OCI-LY1 (cell line): Measurements from ENCODE around the gene TXNRD1.

Source experiments
- H2AFZ ChIP-seq: fragments of 200-600 bp; sonication (generic), shearing (Covaris generic); 2 replicates; pipeline ENCODE4 v1.6.0; 2014; ENCODE audit warnings: antibody characterized with exemption, mild to moderate bottlenecking, low read length
- H3F3A ChIP-seq: fragments of 200-600 bp; sonication (generic), shearing (Covaris generic); 2 replicates; pipeline ENCODE4 v1.6.0; 2014; ENCODE audit warnings: mild to moderate bottlenecking, antibody characterized with exemption, low read length, moderate library complexity; ENCODE audit not compliant: insufficient read depth
- H3K27ac ChIP-seq: fragments of 200-600 bp; sonication (generic); 2 replicates; pipeline ENCODE4 v1.5.1; 2014; ENCODE audit warnings: low read length, mixed run types, mild to moderate bottlenecking, low read depth; ENCODE audit not compliant: poor library complexity, severe bottlenecking
- H3K27me3 ChIP-seq: fragments of 200-600 bp; sonication (generic); 2 replicates; pipeline ENCODE4 v1.6.0; 2014; ENCODE audit warnings: antibody characterized with exemption, mild to moderate bottlenecking, low read length, moderate library complexity; ENCODE audit not compliant: insufficient read depth
- H3K36me3 ChIP-seq: fragments of 200-600 bp; sonication (generic); 2 replicates; pipeline ENCODE4 v1.6.1; 2014; ENCODE audit warnings: mild to moderate bottlenecking, antibody characterized with exemption, low read length, moderate library complexity, mixed read lengths; ENCODE audit not compliant: insufficient read depth
- H3K4me1 ChIP-seq: fragments of 200-600 bp; sonication (generic); 2 replicates; pipeline ENCODE4 v1.5.1; 2014; ENCODE audit warnings: mild to moderate bottlenecking, low read length, moderate library complexity; ENCODE audit not compliant: insufficient read depth, severe bottlenecking
- H3K4me2 ChIP-seq: fragments of 200-600 bp; sonication (generic), shearing (Covaris generic); 2 replicates; pipeline ENCODE4 v1.6.1; 2014; ENCODE audit warnings: low read length
- H3K4me3 ChIP-seq: fragments of 200-600 bp; sonication (generic); 2 replicates; pipeline ENCODE4 v1.5.1; 2014; ENCODE audit warnings: low read length, low read depth, mild to moderate bottlenecking, mixed read lengths; ENCODE audit not compliant: poor library complexity, severe bottlenecking
- H3K79me2 ChIP-seq: fragments of 200-600 bp; shearing (Covaris generic); 2 replicates; pipeline ENCODE4 v1.6.1; 2016; ENCODE audit warnings: mixed run types, low read length, mixed read lengths; ENCODE audit not compliant: insufficient read depth
- H3K9ac ChIP-seq: fragments of 200-600 bp; sonication (generic), shearing (Covaris generic); 2 replicates; pipeline ENCODE4 v1.6.1; 2014; ENCODE audit warnings: mild to moderate bottlenecking, low read length, mixed read lengths
- H3K9me2 ChIP-seq: fragments of 200-600 bp; sonication (generic), shearing (Covaris generic); 2 replicates; pipeline ENCODE4 v1.6.1; 2014; ENCODE audit warnings: low read depth, mild to moderate bottlenecking, low read length, mixed read lengths
- H3K9me3 ChIP-seq: fragments of 200-600 bp; shearing (Covaris generic); 2 replicates; pipeline ENCODE4 v1.6.1; 2014; ENCODE audit warnings: low read length, mixed read lengths
- H4K20me1 ChIP-seq: fragments of 200-600 bp; sonication (generic), shearing (Covaris generic); 2 replicates; pipeline ENCODE4 v1.6.0; 2016; ENCODE audit warnings: mild to moderate bottlenecking, low read length; ENCODE audit not compliant: insufficient read depth
- EZH2 ChIP-seq: fragments of 200-600 bp; sonication (generic), shearing (Covaris generic); IDR thresholded peaks from 2 replicates; pipeline ENCODE4 v1.8.0; 2017; ENCODE audit warnings: borderline replicate concordance, mixed run types, mild to moderate bottlenecking, antibody characterized with exemption, low read length, moderate library complexity, mixed read lengths
- TF ChIP-seq, protein P1 (sequence below): fragments of 200-600 bp; sonication (generic), shearing (Covaris generic); IDR thresholded peaks from 2 replicates; pipeline ENCODE4 v1.5.1; 2017; ENCODE audit warnings: mild to moderate bottlenecking, antibody characterized with exemption, low read length, moderate library complexity, mixed read lengths

The TXNRD1 gene

DNA sequence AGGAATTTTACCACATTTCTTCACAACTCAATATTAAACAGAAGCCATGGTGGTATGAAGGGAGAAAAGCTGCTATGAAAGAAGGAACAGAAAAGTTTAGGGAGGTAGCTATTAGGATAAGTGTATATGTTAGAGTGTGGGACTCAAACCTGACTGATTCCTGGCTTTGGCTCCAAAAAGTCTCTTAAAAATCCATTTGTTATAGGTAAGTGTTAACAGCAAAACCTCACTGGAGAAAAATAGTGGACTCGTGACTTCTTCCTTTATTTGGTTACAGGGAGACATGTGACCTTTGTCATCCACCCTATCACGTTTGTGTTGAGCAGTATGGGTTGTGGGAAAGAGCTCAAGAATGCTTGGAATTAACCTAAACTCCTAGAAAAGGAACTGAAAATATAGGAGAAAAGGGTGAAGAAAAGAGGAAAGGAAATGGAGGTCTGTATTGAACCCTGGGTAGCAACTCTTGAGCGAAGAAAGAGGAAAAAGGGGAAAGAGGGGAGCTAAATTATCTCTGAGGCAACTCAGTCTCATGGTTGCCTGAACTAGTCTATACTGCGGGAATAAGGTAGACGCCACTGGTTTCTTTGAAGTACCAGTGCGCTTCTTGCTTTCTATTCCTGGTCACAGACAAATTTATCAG, 84.4 kb downstream of the TXNRD1 start:
- no peaks in the 10 kb centered on the region for H3K9me3 ChIP-seq
- no peaks in the 10 kb centered on the region for H3K9me2 ChIP-seq
- H3K9ac ChIP-seq = no peak overlapping the region
- peaks cover 88% of the 10 kb centered on the region for H3K79me2 ChIP-seq
- no peak overlapping the region for H2AFZ ChIP-seq
- TF ChIP-seq, protein P1, sequence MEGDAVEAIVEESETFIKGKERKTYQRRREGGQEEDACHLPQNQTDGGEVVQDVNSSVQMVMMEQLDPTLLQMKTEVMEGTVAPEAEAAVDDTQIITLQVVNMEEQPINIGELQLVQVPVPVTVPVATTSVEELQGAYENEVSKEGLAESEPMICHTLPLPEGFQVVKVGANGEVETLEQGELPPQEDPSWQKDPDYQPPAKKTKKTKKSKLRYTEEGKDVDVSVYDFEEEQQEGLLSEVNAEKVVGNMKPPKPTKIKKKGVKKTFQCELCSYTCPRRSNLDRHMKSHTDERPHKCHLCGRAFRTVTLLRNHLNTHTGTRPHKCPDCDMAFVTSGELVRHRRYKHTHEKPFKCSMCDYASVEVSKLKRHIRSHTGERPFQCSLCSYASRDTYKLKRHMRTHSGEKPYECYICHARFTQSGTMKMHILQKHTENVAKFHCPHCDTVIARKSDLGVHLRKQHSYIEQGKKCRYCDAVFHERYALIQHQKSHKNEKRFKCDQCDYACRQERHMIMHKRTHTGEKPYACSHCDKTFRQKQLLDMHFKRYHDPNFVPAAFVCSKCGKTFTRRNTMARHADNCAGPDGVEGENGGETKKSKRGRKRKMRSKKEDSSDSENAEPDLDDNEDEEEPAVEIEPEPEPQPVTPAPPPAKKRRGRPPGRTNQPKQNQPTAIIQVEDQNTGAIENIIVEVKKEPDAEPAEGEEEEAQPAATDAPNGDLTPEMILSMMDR = no peak
- no peak for TF ChIP-seq EZH2
- no peaks in the 10 kb centered on the region for H3F3A ChIP-seq
- H3K27me3 ChIP-seq = no peaks in the 10 kb centered on the region
- H3K27ac ChIP-seq = no peak overlapping the region
- no peaks in the 10 kb centered on the region for H3K4me1 ChIP-seq
- H3K4me2 ChIP-seq = no peak overlapping the region
- H3K36me3 ChIP-seq = peaks cover 59% of the 10 kb centered on the region
- H3K4me3 ChIP-seq = no peak overlapping the region
- no peaks in the 10 kb centered on the region for H4K20me1 ChIP-seq

DNA sequence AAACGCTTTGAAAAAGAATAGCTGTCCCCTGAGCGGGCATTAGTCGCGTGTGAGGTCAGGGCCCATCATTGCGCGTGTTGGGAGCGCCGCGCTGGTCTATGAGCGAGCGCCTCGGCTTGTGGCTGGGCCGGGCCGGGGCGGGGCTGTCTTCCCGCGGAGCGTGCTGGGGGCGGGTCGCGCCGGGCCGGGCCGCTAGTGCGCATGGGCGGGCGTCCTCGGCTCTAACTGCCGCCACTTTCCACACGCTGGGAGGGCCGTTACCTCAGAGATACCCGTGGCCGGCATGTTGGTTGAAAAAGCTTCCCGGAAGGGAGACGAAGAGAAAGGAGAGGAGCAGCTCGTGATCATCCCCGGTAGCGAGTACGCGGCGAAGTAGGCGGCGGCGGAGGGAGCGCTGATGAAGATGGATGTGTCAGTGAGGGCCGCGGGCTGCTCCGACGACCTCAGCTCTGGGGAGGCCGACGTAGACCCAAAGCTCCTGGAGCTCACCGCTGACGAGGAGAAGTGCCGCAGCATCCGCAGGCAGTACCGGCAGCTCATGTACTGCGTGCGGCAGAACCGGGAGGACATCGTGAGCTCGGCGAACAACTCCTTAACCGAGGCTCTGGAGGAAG, 88.1 kb downstream of the TXNRD1 start, which contains the start of gene EID3:
TSS of gene EID3 (plus strand) at position 202 of the 614 bp plus-strand sequence. CDS start at position 398, 196 bp downstream.
- no peaks in the 10 kb centered on the region for H4K20me1 ChIP-seq
- no peak within 1 kb of the TSS for H2AFZ ChIP-seq
- H3K79me2 ChIP-seq = peaks cover 93% of the 10 kb centered on the region
- no peaks in the 10 kb centered on the region for H3K9me2 ChIP-seq
- H3K4me3 ChIP-seq = no peak within 1 kb of the TSS
- no peak for TF ChIP-seq EZH2
- TF ChIP-seq, protein P1 = no peak
- H3K27ac ChIP-seq = no peak within 1 kb of the TSS
- no peaks in the 10 kb centered on the region for H3K9me3 ChIP-seq
- no peaks in the 10 kb centered on the region for H3K27me3 ChIP-seq
- H3K9ac ChIP-seq = no peak within 1 kb of the TSS
- H3K4me2 ChIP-seq = no peak within 1 kb of the TSS
- no peaks in the 10 kb centered on the region for H3F3A ChIP-seq
- H3K4me1 ChIP-seq = no peaks in the 10 kb centered on the region
- H3K36me3 ChIP-seq = peaks cover 46% of the 10 kb centered on the region

DNA sequence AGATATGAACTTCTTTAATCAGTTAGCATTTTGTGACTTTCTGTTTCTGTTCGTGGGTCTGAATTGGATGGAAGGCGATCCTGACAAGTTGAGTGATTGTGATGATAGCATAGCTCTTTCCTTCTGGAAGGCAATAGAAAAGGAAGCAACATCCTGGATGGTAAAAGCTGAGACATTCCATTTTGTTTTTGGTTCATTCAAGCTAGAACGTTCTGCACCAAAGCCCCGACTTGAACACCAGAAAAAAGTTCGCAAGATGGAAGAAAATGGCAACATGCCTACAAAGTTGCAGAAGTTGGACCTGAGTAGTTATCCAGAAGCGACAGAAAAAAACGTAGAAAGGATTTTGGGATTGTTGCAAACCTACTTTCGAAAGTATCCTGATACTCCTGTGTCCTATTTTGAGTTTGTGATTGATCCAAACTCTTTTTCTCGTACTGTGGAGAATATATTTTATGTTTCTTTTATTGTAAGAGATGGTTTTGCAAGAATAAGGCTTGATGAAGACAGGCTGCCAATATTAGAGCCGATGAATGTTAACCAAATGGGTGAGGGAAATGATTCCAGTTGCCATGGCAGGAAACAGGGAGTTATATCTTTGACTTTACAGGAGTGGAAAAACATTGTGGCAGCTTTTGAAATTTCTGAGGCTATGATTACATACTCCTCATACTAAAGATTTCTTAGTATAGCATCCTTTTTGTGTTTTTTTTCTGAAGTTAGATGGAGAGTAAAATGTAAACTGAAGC, 88.9 kb downstream of the TXNRD1 start:
- Histone ChIP-seq H3F3A (no peaks in the 10 kb centered on the region), H3K36me3 (peaks cover 40% of the 10 kb centered on the region), H2AFZ (no peak overlapping the region), H3K9me3 (no peaks in the 10 kb centered on the region), H3K27ac (no peak overlapping the region), H3K27me3 (no peaks in the 10 kb centered on the region), H3K9ac (no peak overlapping the region), H3K4me1 (no peaks in the 10 kb centered on the region), H3K4me2 (no peak overlapping the region), H3K4me3 (no peak overlapping the region), H4K20me1 (no peaks in the 10 kb centered on the region), H3K79me2 (peaks cover 86% of the 10 kb centered on the region), H3K9me2 (no peaks in the 10 kb centered on the region)
- TF ChIP-seq, protein P1 = no peak
- TF ChIP-seq EZH2 = no peak
